GM12878 (cell line): ENCODE results near the gene SLC5A1. TPM values are rescaled to one million over a fixed set of nuclear protein-coding genes. Genes with fewer than 3 reads are reported as not detected.

ENCODE experiments used
- ATAC-seq: fragments of 200-7000 bp; cut with Tn5 transposase; 3 replicates; pipeline ENCODE4 v1.9.1; 2020; ENCODE audit warnings: mild to moderate bottlenecking, moderate library complexity
- BruUV-seq: library from RNA; stranded (reverse); fragments of 400-500 nt; replicated peaks from 2 replicates; lab custom pipeline; 2021; lab: Mats Ljungman, UMichigan
- CTCF ChIA-PET: fragments of 300-600 bp; sonication (Branson Sonifier 250); formaldehyde crosslinking; extraction: SDS; loops from one replicate; lab custom pipeline; 2021; ENCODE audit warnings: inconsistent platforms; lab: Yijun Ruan, JAX
- POLR2A ChIA-PET: fragments of 350-600 bp; formaldehyde crosslinking; extraction: SDS; loops from one replicate; lab custom pipeline; 2021; ENCODE audit warnings: inconsistent platforms; lab: Charles Lee
- RAD21 ChIA-PET: fragments of 300-600 bp; sonication (Branson Sonifier 250); formaldehyde crosslinking; loops from one replicate; lab custom pipeline; 2023; ENCODE audit warnings: antibody characterized with exemption; ENCODE audit not compliant: unreplicated experiment; lab: Charles Lee
- SMC1A ChIA-PET: fragments of 300-600 bp; sonication (Branson Sonifier 250); formaldehyde crosslinking; loops from one replicate; lab custom pipeline; 2023; ENCODE audit not compliant: unreplicated experiment, uncharacterized antibody; lab: Charles Lee
- DNase-seq: peaks from one replicate; pipeline ENCODE4 v3.0.0-alpha.2; 2011; ENCODE audit warnings: low read depth, low spot score
- FAIRE-seq: peaks from 3 replicates; lab custom pipeline; 2011; peaks lifted over from hg19 to GRCh38; lab: Jason Lieb, UNC
- H2AFZ ChIP-seq: 2 replicates; pipeline ENCODE4 v1.6.0; 2011; ENCODE audit warnings: low read depth, low read length, control low read depth; ENCODE audit not compliant: control insufficient read depth
- H3K27ac ChIP-seq: 2 replicates; pipeline ENCODE4 v1.5.1; 2011; ENCODE audit warnings: control low read depth; ENCODE audit not compliant: control insufficient read depth, insufficient read depth
- H3K27me3 ChIP-seq, 2 experiments: replicated peaks in 1 of 2; 2 replicates each; pipeline versions ENCODE4 v1.6.0 to v1.6.1; 2011; ENCODE audit warnings: low read length in 1 of 2; ENCODE audit not compliant: control insufficient read depth in 2 of 2, insufficient read depth in 2 of 2
- H3K36me3 ChIP-seq, 2 experiments: 2 replicates each; pipeline ENCODE4 v1.5.1; 2011; ENCODE audit warnings: low read length in 1 of 2; ENCODE audit not compliant: control insufficient read depth in 2 of 2, insufficient read depth in 2 of 2
- H3K4me1 ChIP-seq: 2 replicates; pipeline ENCODE4 v1.6.1; 2011; ENCODE audit warnings: mild to moderate bottlenecking, low read length, moderate library complexity, mixed read lengths; ENCODE audit not compliant: control insufficient read depth, insufficient read depth
- H3K4me2 ChIP-seq: 2 replicates; pipeline ENCODE4 v1.6.0; 2011; ENCODE audit warnings: control low read depth; ENCODE audit not compliant: control insufficient read depth, insufficient read depth
- H3K4me3 ChIP-seq: fragments of 200-600 bp; sonication (generic); 2 replicates; pipeline ENCODE4 v1.5.1; 2016
- H3K79me2 ChIP-seq: 2 replicates; pipeline ENCODE4 v1.6.0; 2011; ENCODE audit warnings: low read length; ENCODE audit not compliant: control insufficient read depth, insufficient read depth
- H3K9ac ChIP-seq: 2 replicates; pipeline ENCODE4 v1.8.0; 2011; ENCODE audit warnings: low read length, control low read depth, mixed read lengths; ENCODE audit not compliant: control insufficient read depth, insufficient read depth
- H3K9me3 ChIP-seq: replicated peaks from 3 replicates; pipeline ENCODE4 v1.5.1; 2011; ENCODE audit warnings: mild to moderate bottlenecking, low read length; ENCODE audit not compliant: control insufficient read depth, insufficient read depth
- H4K20me1 ChIP-seq: 2 replicates; pipeline ENCODE4 v1.6.0; 2011; ENCODE audit not compliant: control insufficient read depth, insufficient read depth
- ASH2L ChIP-seq: fragments of 300-600, 200-600 bp; sonication (generic); IDR thresholded peaks from 2 replicates; pipeline ENCODE4 v1.6.1; 2017; ENCODE audit warnings: low read depth, mild to moderate bottlenecking, borderline replicate concordance
- CBX3 ChIP-seq: fragments of 200-600 bp; sonication (generic); IDR thresholded peaks from 2 replicates; pipeline ENCODE4 v1.6.1; 2016; ENCODE audit warnings: low read depth, borderline replicate concordance
- CEBPB ChIP-seq, 2 experiments: fragments of 150-350 bp in 1 of 2; IDR thresholded peaks; 2 replicates each; pipeline ENCODE4 v1.6.1; 2012 to 2014; ENCODE audit warnings: low read depth in 2 of 2, low read length in 2 of 2, borderline replicate concordance in 1 of 2, inconsistent platforms in 1 of 2
- CHD1 ChIP-seq: IDR thresholded peaks from 2 replicates; pipeline ENCODE4 v1.6.1; 2012; ENCODE audit warnings: low read depth, low read length, improper control_type of control experiment
- FOS ChIP-seq: IDR thresholded peaks from 3 replicates; pipeline ENCODE4 v1.6.1; 2011; ENCODE audit warnings: borderline replicate concordance; ENCODE audit not compliant: insufficient read length; ENCODE audit errors: extremely low read depth
- GABPA ChIP-seq: IDR thresholded peaks from 2 replicates; pipeline ENCODE4 v1.6.1; 2014; ENCODE audit warnings: antibody characterized with exemption, low read depth, mild to moderate bottlenecking, inconsistent platforms
- MAX ChIP-seq: IDR thresholded peaks from 2 replicates; pipeline ENCODE4 v1.6.1; 2012; ENCODE audit warnings: low read depth, low read length, improper control_type of control experiment
- NR2C1 ChIP-seq: fragments of 450-650 bp; IDR thresholded peaks from 2 replicates; pipeline ENCODE4 v1.6.1; 2017; ENCODE audit warnings: antibody characterized with exemption, mild to moderate bottlenecking, moderate library complexity
- PKNOX1 ChIP-seq: fragments of 450-650 bp; IDR thresholded peaks from 2 replicates; pipeline ENCODE4 v1.6.1; 2016; ENCODE audit warnings: mild to moderate bottlenecking
- POLR2AphosphoS2 ChIP-seq: IDR thresholded peaks from 2 replicates; pipeline ENCODE4 v1.6.1; 2011; ENCODE audit warnings: low read depth, mild to moderate bottlenecking, low read length, improper control_type of control experiment, moderate library complexity
- RELA ChIP-seq: fragments of 450-650 bp; IDR thresholded peaks from 2 replicates; pipeline ENCODE4 v1.8.0; 2014; ENCODE audit warnings: borderline replicate concordance; ENCODE audit not compliant: partially characterized antibody
- TARDBP ChIP-seq: IDR thresholded peaks from 2 replicates; pipeline ENCODE4 v1.6.1; 2016; ENCODE audit warnings: borderline replicate concordance
- ZNF207 ChIP-seq: fragments of 450-650 bp; IDR thresholded peaks from 2 replicates; pipeline ENCODE4 v1.6.1; 2014; ENCODE audit warnings: antibody characterized with exemption, mild to moderate bottlenecking, borderline replicate concordance
- ZSCAN29 ChIP-seq: fragments of 450-650 bp; IDR thresholded peaks from 2 replicates; pipeline ENCODE4 v1.6.1; 2017; ENCODE audit warnings: mild to moderate bottlenecking, moderate library complexity
- ZZZ3 ChIP-seq: IDR thresholded peaks from 2 replicates; pipeline ENCODE4 v1.6.1; 2011; ENCODE audit warnings: low read depth; ENCODE audit not compliant: control insufficient read depth, insufficient read length
- WGBS: methylation state at CpG from one replicate; pipeline ENCODE4 v1.1.6; 2016; ENCODE audit warnings: low lambda C conversion rate; ENCODE audit not compliant: insufficient replicate concordance, insufficient coverage; ENCODE audit errors: missing lambda C conversion rate; 5-methylcytosine and 5-hydroxymethylcytosine counted together
- in situ Hi-C: fragments of 300-500 bp; cut with MboI; formaldehyde crosslinking; loops from 9 replicates; pipeline ENCODE4 v1.14.3; 2018; ENCODE audit warnings: mixed read lengths
- intact Hi-C: fragments of 100-400 bp; cut with micrococcal nuclease; formaldehyde crosslinking; loops from one replicate; pipeline ENCODE4 v1.14.2; 2022; ENCODE audit not compliant: unreplicated experiment
- polyA plus RNA-seq, 11 experiments: library from polyadenylated mRNA; depleted of rRNA in 4 of 11; unstranded in 6 of 11; stranded (reverse) in 5 of 11; fragments of >200 nt; fragmentation: Nextera tagmentation in 4 of 11; fragmentation: Illumina TruSeq in 1 of 11; extraction: Ambion mirVana in 4 of 11; extraction: Trizol in 1 of 11; gene quantifications; 1 replicate in 1 of 11; 2 replicates in 10 of 11; pipeline versions ENCODE4 v1.2.1 to v1.2.3, GENCODE V29; 2011 to 2016; ENCODE audit warnings: inconsistent platforms in 2 of 11, missing spikeins in 2 of 11, low read depth in 1 of 11
- total RNA-seq, 4 experiments: library from RNA; depleted of rRNA in 3 of 4; stranded (reverse); fragments of >200 nt in 3 of 4; fragmentation: Illumina TruSeq in 1 of 4; extraction: Trizol in 1 of 4; gene quantifications; 2 replicates each; pipeline versions ENCODE4 v1.2.1 to v1.2.3, GENCODE V29; 2013 to 2021

SLC5A1 gene
- total and polyA plus RNA-seq, 10 of the 15 experiments (the other 5 are each of a cell fraction or from before 2014, with no cell fraction given) = 0.01 TPM; not detected in 9

- 42% methylated on average over 4 of the region's 4 CpGs for WGBS
- ChIA-PET RAD21 (no interaction called here), SMC1A (no interaction called here), POLR2A (no interaction called here), CTCF (no interaction called here)
- TF ChIP-seq CHD1 (no peak), RELA (no peak), CEBPB (IDR thresholded peaks at IDR 0.05; ENCODE audit: borderline replicate concordance in 1 of 2, low read depth in 2 of 2, low read length in 2 of 2) (no peak), ZNF207 (no peak), POLR2AphosphoS2 (no peak), ZSCAN29 (no peak), PKNOX1 (no peak), NR2C1 (no peak), GABPA (no peak), TARDBP (no peak), MAX (no peak), FOS (no peak), CBX3 (no peak), ASH2L (no peak), ZZZ3 (no peak)
- Histone ChIP-seq H3K79me2 (no peaks in the 10 kb centered on the region), H3K27ac (no peak overlapping the region), H3K27me3 (no peaks in the 10 kb centered on the region; a peak in 1 of 4 replicates), H4K20me1 (no peaks in the 10 kb centered on the region), H3K9me3 (no peaks in the 10 kb centered on the region), H3K36me3 (no peaks in the 10 kb centered on the region), H3K4me3 (no peak overlapping the region), H3K4me1 (no peaks in the 10 kb centered on the region), H3K9ac (no peak overlapping the region), H3K4me2 (no peak overlapping the region), H2AFZ (no peak overlapping the region)
- BruUV-seq = no TSS peak
- intact Hi-C loops (no loop called here), in situ Hi-C loops (no loop called here)
- ATAC-seq (no peak), DNase-seq (no peak), FAIRE-seq (no peak)
Measured at GRCh38 chr22:32127904-32128303, 84.8 kb downstream of the SLC5A1 start.
